GM23248 (cell line): ENCODE data around the gene FEV.

Experiments
- EZH2 ChIP-seq: fragments of 200-600 bp; sonication (generic); IDR thresholded peaks from 2 replicates; pipeline ENCODE4 v1.6.1; 2018; ENCODE audit warnings: antibody characterized with exemption, mild to moderate bottlenecking; ENCODE audit not compliant: insufficient read depth, poor library complexity, severe bottlenecking
- EZH2phosphoT487 ChIP-seq: fragments of 200-600 bp; sonication (generic); IDR thresholded peaks from 2 replicates; pipeline ENCODE4 v1.6.1; 2018; ENCODE audit warnings: antibody characterized with exemption, moderate library complexity, mild to moderate bottlenecking, low read depth; ENCODE audit not compliant: insufficient read depth

DNA sequence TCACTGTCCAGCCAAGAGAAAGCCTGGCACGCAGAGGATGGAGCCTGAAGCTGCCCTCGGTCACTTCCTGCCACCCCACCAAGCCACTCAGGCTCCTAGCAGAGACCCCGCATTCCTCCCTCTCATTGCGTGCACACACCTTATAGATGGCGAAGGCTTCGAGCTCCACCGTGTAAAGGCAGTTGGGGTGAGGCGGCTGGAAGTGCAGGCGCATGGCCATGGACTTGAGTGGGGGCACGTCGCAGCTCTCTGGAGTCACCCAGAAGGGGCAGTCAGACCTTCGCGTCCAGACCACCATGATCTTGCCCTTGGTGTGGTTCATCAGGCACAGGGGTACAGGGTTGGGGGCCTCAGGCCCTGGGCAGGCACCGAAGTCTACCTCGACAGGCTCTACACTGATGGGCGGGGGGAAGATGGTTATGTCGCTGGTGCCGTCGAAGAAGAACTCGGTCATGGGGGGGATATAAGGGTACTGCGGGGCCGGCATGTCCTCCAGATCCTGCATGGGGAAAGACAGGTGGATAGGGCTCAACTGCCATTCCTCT is 42.6 kb upstream of the FEV start:
- TF ChIP-seq EZH2phosphoT487 (no peak), EZH2 (no peak)
